Stomach (tissue), 9 donors: Measurements from ENCODE around the gene C1orf35. TPM values are rescaled to one million over a fixed set of nuclear protein-coding genes. Genes with fewer than 3 reads are reported as not detected.
A peak's percentile ranks its signal among the peaks of the same experiment; 100 is the strongest.

ENCODE experiments used
- DNase-seq, 2 donors: peaks; one replicate each; pipeline versions ENCODE4 v3.0.0 to v3.0.0-alpha.2; 2013 to 2019
- H3K27ac ChIP-seq, 5 donors: fragments of 200-600 bp in 4 of 5; sonication (generic) in 4 of 5; one replicate each; pipeline ENCODE4 v1.5.1; 2013 to 2019; ENCODE audit warnings: mild to moderate bottlenecking in 1 of 5, moderate library complexity in 1 of 5
- H3K27me3 ChIP-seq, 3 donors: fragments of 200-600 bp; sonication (generic); one replicate each; pipeline ENCODE4 v1.5.1; 2017 to 2019; ENCODE audit warnings: mixed run types in 1 of 3
- H3K36me3 ChIP-seq, 4 donors: fragments of 200-600 bp; sonication (generic); 1 replicate in 3 of 4; 2 replicates in 1 of 4; pipeline ENCODE4 v1.5.1; 2016 to 2019
- H3K4me1 ChIP-seq, 4 donors: fragments of 200-600 bp; sonication (generic); one replicate each; pipeline ENCODE4 v1.5.1; 2016 to 2019
- H3K4me3 ChIP-seq, 4 donors: fragments of 200-600 bp; sonication (generic) in 3 of 4; one replicate each; pipeline ENCODE4 v1.5.1; 2016 to 2019; ENCODE audit warnings: mild to moderate bottlenecking in 1 of 4
- H3K9me3 ChIP-seq, 4 donors: fragments of 200-600 bp; sonication (generic); one replicate each; pipeline ENCODE4 v1.5.1; 2016 to 2019
- EP300 ChIP-seq: sonication (generic); formaldehyde crosslinking; IDR thresholded peaks from one replicate; pipeline ENCODE4 v1.6.1; 2017; ENCODE audit warnings: antibody characterized with exemption
- POLR2A ChIP-seq, 4 donors: fragments of 450-650 bp; IDR thresholded peaks; one replicate each; pipeline ENCODE4 v1.6.1; 2016; ENCODE audit warnings: antibody characterized with exemption in 4 of 4, control low read depth in 2 of 4, mild to moderate bottlenecking in 1 of 4, moderate library complexity in 1 of 4
- POLR2AphosphoS5 ChIP-seq, 3 donors: sonication (generic); formaldehyde crosslinking; IDR thresholded peaks; one replicate each; pipeline ENCODE4 v1.6.1; 2016; ENCODE audit warnings: antibody characterized with exemption in 3 of 3
- WGBS, 5 donors: extraction: QIAGEN DNeasy Blood & Tissue Kit in 3 of 5; methylation state at CpG; one replicate each; pipeline versions ENCODE4 v1.1.5 to v1.1.7; 2013 to 2018; 5-methylcytosine and 5-hydroxymethylcytosine counted together
- intact Hi-C: fragments of 100-400 bp; cut with DNase I; formaldehyde crosslinking; loops from one replicate; pipeline ENCODE4 v1.15.1; 2023; ENCODE audit warnings: low total_unique reads
- polyA plus RNA-seq, 3 donors: library from polyadenylated mRNA; stranded (reverse); fragments of 200-250 nt; gene quantifications; one replicate each; pipeline ENCODE4 v1.2.3, GENCODE V29; 2013
- total RNA-seq, 5 donors: library from RNA; depleted of rRNA; stranded (reverse); fragments of >200 nt; gene quantifications; one replicate each; pipeline versions ENCODE4 v1.1.0 to v1.2.3, GENCODE V29; 2014 to 2016
- TF ChIP-seq, protein P1 (sequence below), 7 experiments: fragments of 450-650 bp in 4 of 7; fragments of 200-600 bp in 3 of 7; sonication (generic) in 3 of 7; IDR thresholded peaks; one replicate each; pipeline ENCODE4 v1.5.1; 2016 to 2019; ENCODE audit warnings: antibody characterized with exemption in 7 of 7, control low read depth in 2 of 7, mild to moderate bottlenecking in 1 of 7
- donor health status: healthy with polysubstance abuse.
- donor health status: Bipolar disorder and iron deficiency.
- donor health status: healthy.

The C1orf35 gene
- total and polyA plus RNA-seq, 8 donors, result 0.58 to 94.7 (median 11.8) TPM

DNA sequence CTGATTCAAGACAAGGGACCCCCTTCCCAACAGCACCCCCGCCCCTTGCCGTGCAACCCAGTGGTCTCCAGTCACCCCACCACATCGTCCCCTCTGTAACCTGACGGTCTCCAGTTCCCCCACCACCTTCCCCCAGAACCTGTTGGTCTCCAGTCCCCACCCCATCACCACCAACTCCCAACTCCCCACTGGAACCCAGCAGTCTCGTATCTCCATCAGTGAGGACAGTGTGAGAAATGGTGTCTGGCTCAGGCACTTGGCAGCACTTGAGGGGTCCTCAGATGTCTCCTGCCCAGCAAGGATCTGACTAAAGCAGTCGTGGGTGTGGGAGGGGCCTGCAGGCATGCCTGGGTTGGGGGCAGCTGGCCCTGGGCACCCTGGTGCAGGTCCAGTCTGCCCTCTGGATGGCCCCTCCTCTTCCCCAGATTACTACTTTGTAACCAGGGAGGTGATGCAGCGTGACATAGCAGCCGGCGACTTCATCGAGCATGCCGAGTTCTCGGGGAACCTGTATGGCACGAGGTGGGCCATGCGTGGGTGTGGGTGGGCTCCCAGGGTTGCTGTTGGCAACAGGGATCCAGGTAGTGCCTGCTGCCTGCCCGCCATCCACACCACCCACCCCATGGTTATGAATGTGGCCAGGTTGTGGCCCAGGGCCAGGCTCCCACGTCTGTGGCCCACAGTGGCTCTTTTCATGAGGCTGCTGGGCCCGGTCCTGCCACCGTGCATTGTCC lies 43.5 kb upstream of the C1orf35 start:
- Histone ChIP-seq H3K27me3 (no peaks in the 10 kb centered on the region), H3K27ac (no peak overlapping the region), H3K9me3 (no peaks in the 10 kb centered on the region), H3K36me3 (peaks cover 29 to 48% (median 46%) of the 10 kb centered on the region in 4 donors), H3K4me1 (peaks cover 62 to 97% (median 79%) of the 10 kb centered on the region in 4 donors), H3K4me3 (no peak overlapping the region)
- no peak for DNase-seq
- no peak for TF ChIP-seq POLR2A (IDR thresholded peaks at IDR 0.05)
- TF ChIP-seq EP300, result no peak
- TF ChIP-seq POLR2AphosphoS5 (IDR thresholded peaks at IDR 0.05), result no peak
- TF ChIP-seq, protein P1, sequence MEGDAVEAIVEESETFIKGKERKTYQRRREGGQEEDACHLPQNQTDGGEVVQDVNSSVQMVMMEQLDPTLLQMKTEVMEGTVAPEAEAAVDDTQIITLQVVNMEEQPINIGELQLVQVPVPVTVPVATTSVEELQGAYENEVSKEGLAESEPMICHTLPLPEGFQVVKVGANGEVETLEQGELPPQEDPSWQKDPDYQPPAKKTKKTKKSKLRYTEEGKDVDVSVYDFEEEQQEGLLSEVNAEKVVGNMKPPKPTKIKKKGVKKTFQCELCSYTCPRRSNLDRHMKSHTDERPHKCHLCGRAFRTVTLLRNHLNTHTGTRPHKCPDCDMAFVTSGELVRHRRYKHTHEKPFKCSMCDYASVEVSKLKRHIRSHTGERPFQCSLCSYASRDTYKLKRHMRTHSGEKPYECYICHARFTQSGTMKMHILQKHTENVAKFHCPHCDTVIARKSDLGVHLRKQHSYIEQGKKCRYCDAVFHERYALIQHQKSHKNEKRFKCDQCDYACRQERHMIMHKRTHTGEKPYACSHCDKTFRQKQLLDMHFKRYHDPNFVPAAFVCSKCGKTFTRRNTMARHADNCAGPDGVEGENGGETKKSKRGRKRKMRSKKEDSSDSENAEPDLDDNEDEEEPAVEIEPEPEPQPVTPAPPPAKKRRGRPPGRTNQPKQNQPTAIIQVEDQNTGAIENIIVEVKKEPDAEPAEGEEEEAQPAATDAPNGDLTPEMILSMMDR (IDR thresholded peaks at IDR 0.05), result no peak
- WGBS, 5 donors, result 87 to 91% (median 89%) methylated on average over 11 to 18 of the region's 18 CpGs
- intact Hi-C loops, result loop anchor here (10.0 kb wide), 1 partner anchor 52 kb away; no protein-coding TSS in a partner anchor

DNA sequence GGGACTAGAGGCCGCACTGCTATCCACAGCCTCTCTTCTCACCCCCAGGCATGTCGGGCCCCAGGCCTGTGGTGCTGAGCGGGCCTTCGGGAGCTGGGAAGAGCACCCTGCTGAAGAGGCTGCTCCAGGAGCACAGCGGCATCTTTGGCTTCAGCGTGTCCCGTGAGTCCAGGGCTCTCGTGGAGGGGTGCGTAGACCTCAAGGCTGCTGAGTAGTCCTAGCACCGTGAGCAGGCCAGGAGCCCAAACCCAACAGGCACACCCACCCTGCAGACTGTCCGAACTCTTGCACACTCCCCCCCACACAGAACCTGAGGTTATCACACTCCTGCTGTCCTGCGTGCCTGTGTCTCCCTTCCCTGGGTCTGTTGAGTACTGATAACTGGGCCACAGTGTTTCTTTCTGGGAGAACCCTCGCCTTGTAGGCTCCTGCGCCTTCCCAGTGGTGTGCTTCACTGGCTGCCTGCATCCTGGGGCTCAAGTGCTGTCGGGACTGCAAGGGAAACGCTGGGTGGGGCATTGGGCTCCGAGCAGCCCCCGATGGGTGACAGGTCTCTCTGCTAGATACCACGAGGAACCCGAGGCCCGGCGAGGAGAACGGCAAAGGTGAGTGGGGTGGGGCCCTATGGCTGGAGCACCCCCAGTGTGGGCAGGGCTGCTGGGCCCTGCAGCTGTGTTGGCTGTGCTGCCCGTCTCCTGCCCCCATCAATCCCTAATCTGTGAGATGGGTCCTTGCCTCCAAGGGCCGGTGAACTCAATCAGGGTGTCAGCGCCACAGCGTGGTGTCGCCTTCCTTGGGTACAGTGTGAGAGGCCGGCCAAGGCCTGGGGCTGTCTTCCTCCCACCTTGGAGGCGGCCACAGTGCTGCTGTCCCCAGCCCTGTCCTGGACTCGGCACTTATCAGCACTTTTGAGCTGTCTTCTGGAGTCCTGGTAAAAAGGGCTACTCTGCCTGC lies 42.6 kb upstream of the C1orf35 start:
- H3K27ac ChIP-seq, result no peak overlapping the region
- intact Hi-C loops, result loop anchor here (10.0 kb wide), 1 partner anchor 51 kb away; no protein-coding TSS in a partner anchor
- DNase-seq, result peak in 1 of 2 donors; percentile 12
- no peaks in the 10 kb centered on the region for H3K27me3 ChIP-seq
- TF ChIP-seq EP300, result no peak
- TF ChIP-seq, protein P1 (IDR thresholded peaks at IDR 0.05), result no peak
- TF ChIP-seq POLR2A (IDR thresholded peaks at IDR 0.05), result no peak
- TF ChIP-seq POLR2AphosphoS5 (IDR thresholded peaks at IDR 0.05), result no peak
- no peak overlapping the region for H3K4me3 ChIP-seq
- no peaks in the 10 kb centered on the region for H3K9me3 ChIP-seq
- WGBS, 5 donors, result 89 to 94% (median 90%) methylated on average over 17 to 31 of the region's 31 CpGs
- H3K4me1 ChIP-seq, result peaks cover 62 to 97% (median 79%) of the 10 kb centered on the region in 4 donors
- H3K36me3 ChIP-seq, result peaks cover 29 to 48% (median 46%) of the 10 kb centered on the region in 4 donors

DNA sequence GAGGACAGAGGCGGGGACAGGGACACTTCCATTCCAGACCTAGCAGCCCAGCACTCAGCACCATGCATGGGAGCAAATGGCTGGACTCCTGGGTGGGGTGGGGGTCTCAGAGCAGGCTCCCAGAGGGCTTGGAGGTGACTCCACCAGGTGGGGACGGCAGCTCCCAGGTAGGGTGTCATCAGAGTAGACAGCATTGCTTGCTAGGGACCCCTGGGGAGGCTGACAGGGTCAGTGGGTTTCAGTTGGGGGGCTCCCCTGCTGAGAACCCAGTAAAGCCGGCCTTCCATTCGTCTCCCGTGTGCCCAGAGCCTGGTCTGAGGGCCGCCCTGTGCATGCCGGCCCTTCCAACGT lies 41.8 kb upstream of the C1orf35 start:
- Histone ChIP-seq H3K27me3 (no peaks in the 10 kb centered on the region), H3K9me3 (no peaks in the 10 kb centered on the region), H3K4me3 (no peak overlapping the region), H3K27ac (no peak overlapping the region), H3K36me3 (peaks cover 29 to 48% (median 45%) of the 10 kb centered on the region in 4 donors), H3K4me1 (peaks cover 56 to 92% (median 73%) of the 10 kb centered on the region in 4 donors)
- intact Hi-C loops, result loop anchor here (10.0 kb wide), 1 partner anchor 50 kb away; no protein-coding TSS in a partner anchor
- WGBS, 5 donors, result 77 to 92% (median 85%) methylated on average over 8 of the region's 8 CpGs
- DNase-seq, result no peak
- TF ChIP-seq EP300 (no peak), POLR2A (IDR thresholded peaks at IDR 0.05) (no peak), POLR2AphosphoS5 (IDR thresholded peaks at IDR 0.05) (no peak)
- TF ChIP-seq, protein P1 (IDR thresholded peaks at IDR 0.05), result no peak
